ENCODE measurements around the gene DNAH2. TPM values are rescaled to one million over a fixed set of nuclear protein-coding genes. Genes with fewer than 3 reads are reported as not detected.

The DNAH2 gene
- total and polyA plus RNA-seq, 2 experiments from 2014 or later = 0.77 to 2.1 TPM

- Histone ChIP-seq H3K36me3 (replicated peaks; ENCODE audit: insufficient read depth, low read depth) (no peaks in the 10 kb centered on the region), H4K20me1 (ENCODE audit: insufficient read depth, poor library complexity, severe bottlenecking) (no peaks in the 10 kb centered on the region), H3K27ac (no peak overlapping the region), H3K4me1 (ENCODE audit: insufficient read depth) (peaks cover 9% of the 10 kb centered on the region), H2AFZ (no peak overlapping the region), H3K9me2 (replicated peaks; ENCODE audit: insufficient read depth) (no peaks in the 10 kb centered on the region), H3K4me2 (no peak overlapping the region), H3K9me3 (ENCODE audit: low read depth) (no peaks in the 10 kb centered on the region), H3K79me2 (no peaks in the 10 kb centered on the region), H3K4me3 (no peak overlapping the region), H3K27me3 (no peaks in the 10 kb centered on the region)
- TF ChIP-seq EZH2phosphoT487 (IDR thresholded peaks at IDR 0.05; ENCODE audit: low read depth, severe bottlenecking, unreplicated experiment) (no peak), CTCF (IDR thresholded peaks at IDR 0.05; ENCODE audit: poor library complexity) (no peak), EZH2 (IDR thresholded peaks at IDR 0.05; ENCODE audit: borderline replicate concordance) (no peak)
- peak; percentile 5 for DNase-seq (ENCODE audit: low spot score)
- WGBS (ENCODE audit: low lambda C conversion rate, missing lambda C conversion rate) = 60% methylated on average over 10 of the region's 10 CpGs
These were observed 99.5 kb downstream of the DNAH2 start for GRCh38 chr17:7816926-7817642.

GRCh38 chr17:7817643-7817964, 100.1 kb downstream of the DNAH2 start:
- Histone ChIP-seq H2AFZ (no peak overlapping the region), H4K20me1 (ENCODE audit: insufficient read depth, poor library complexity, severe bottlenecking) (no peaks in the 10 kb centered on the region), H3K4me1 (ENCODE audit: insufficient read depth) (peaks cover 9% of the 10 kb centered on the region), H3K4me2 (no peak overlapping the region), H3K4me3 (no peak overlapping the region), H3K36me3 (replicated peaks; ENCODE audit: insufficient read depth, low read depth) (no peaks in the 10 kb centered on the region), H3K9me3 (ENCODE audit: low read depth) (no peaks in the 10 kb centered on the region), H3K27ac (no peak overlapping the region), H3K9me2 (replicated peaks; ENCODE audit: insufficient read depth) (no peaks in the 10 kb centered on the region), H3K27me3 (no peaks in the 10 kb centered on the region), H3K79me2 (no peaks in the 10 kb centered on the region)
- DNase-seq (ENCODE audit: low spot score) = peak; percentile 2
- TF ChIP-seq EZH2 (IDR thresholded peaks at IDR 0.05; ENCODE audit: borderline replicate concordance) = no peak
- TF ChIP-seq CTCF (IDR thresholded peaks at IDR 0.05; ENCODE audit: poor library complexity) = no peak
- no peak for TF ChIP-seq EZH2phosphoT487 (IDR thresholded peaks at IDR 0.05; ENCODE audit: low read depth, severe bottlenecking, unreplicated experiment)
- 88% methylated on average over 9 of the region's 9 CpGs for WGBS (ENCODE audit: low lambda C conversion rate, missing lambda C conversion rate)

- H3K4me3 ChIP-seq = no peak overlapping the region
- H3K27me3 ChIP-seq = no peaks in the 10 kb centered on the region
- no peak overlapping the region for H3K4me2 ChIP-seq
- H3K4me1 ChIP-seq (ENCODE audit: insufficient read depth) = peaks cover 9% of the 10 kb centered on the region
- H4K20me1 ChIP-seq (ENCODE audit: insufficient read depth, poor library complexity, severe bottlenecking) = no peaks in the 10 kb centered on the region
- no peaks in the 10 kb centered on the region for H3K79me2 ChIP-seq
- no peaks in the 10 kb centered on the region for H3K9me2 ChIP-seq (replicated peaks; ENCODE audit: insufficient read depth)
- 92% methylated on average over 10 of the region's 10 CpGs for WGBS (ENCODE audit: low lambda C conversion rate, missing lambda C conversion rate)
- no peak overlapping the region for H2AFZ ChIP-seq
- H3K27ac ChIP-seq = no peak overlapping the region
- TF ChIP-seq EZH2phosphoT487 (IDR thresholded peaks at IDR 0.05; ENCODE audit: low read depth, severe bottlenecking, unreplicated experiment) (no peak), CTCF (IDR thresholded peaks at IDR 0.05; ENCODE audit: poor library complexity) (no peak), EZH2 (IDR thresholded peaks at IDR 0.05; ENCODE audit: borderline replicate concordance) (no peak)
- no peaks in the 10 kb centered on the region for H3K9me3 ChIP-seq (ENCODE audit: low read depth)
- peak; percentile 6 for DNase-seq (ENCODE audit: low spot score)
- H3K36me3 ChIP-seq (replicated peaks; ENCODE audit: insufficient read depth, low read depth) = no peaks in the 10 kb centered on the region
These were observed 100.5 kb downstream of the DNAH2 start for GRCh38 chr17:7818026-7818425.

Measured in hepatocyte (in vitro differentiated cells).